Right cardiac atrium (tissue), 5 donors: ENCODE measurements around the gene GAB2. TPM values are rescaled to one million over a fixed set of nuclear protein-coding genes. Genes with fewer than 3 reads are reported as not detected.

ENCODE experiments used
- ATAC-seq, 2 donors: fragments of 200-7000 bp; cut with Tn5 transposase; one replicate each; pipeline versions ENCODE4 v1.8.0 to v1.9.1; 2020; ENCODE audit warnings: moderate library complexity in 2 of 2, mild to moderate bottlenecking in 1 of 2
- DNase-seq, 3 donors: peaks; one replicate each; pipeline ENCODE4 v3.0.0-alpha.2; 2020
- H3K27ac ChIP-seq: one replicate; pipeline ENCODE4 v1.5.1; 2013; ENCODE audit warnings: mild to moderate bottlenecking, low read length, control low read depth, moderate library complexity
- H3K27me3 ChIP-seq: one replicate; pipeline ENCODE4 v1.6.1; 2013; ENCODE audit not compliant: control insufficient read depth, insufficient read depth
- H3K4me1 ChIP-seq: one replicate; pipeline ENCODE4 v1.6.1; 2013; ENCODE audit warnings: low read length; ENCODE audit not compliant: control insufficient read depth, insufficient read depth
- H3K4me3 ChIP-seq: one replicate; pipeline ENCODE4 v1.5.1; 2013; ENCODE audit warnings: low read length, control low read depth
- H3K9me3 ChIP-seq: one replicate; pipeline ENCODE4 v1.6.1; 2013; ENCODE audit warnings: low read length; ENCODE audit not compliant: control insufficient read depth
- WGBS: extraction: QIAGEN DNeasy Blood & Tissue Kit; methylation state at CpG from one replicate; pipeline ENCODE4 v1.1.7; 2013; 5-methylcytosine and 5-hydroxymethylcytosine counted together
- intact Hi-C, 4 donors: fragments of 100-400 bp; cut with DNase I; formaldehyde crosslinking; loops; one replicate each; pipeline versions ENCODE4 v1.11.0 to v1.14.0; 2022 to 2023
- polyA plus RNA-seq: library from polyadenylated mRNA; stranded (reverse); fragments of 200-250 nt; gene quantifications from one replicate; pipeline ENCODE4 v1.2.3, GENCODE V29; 2013
- total RNA-seq, 4 donors: library from RNA; stranded (reverse); fragmentation: NEBNext Ultra II Directional; extraction: Animal tissue kit (Norgen Biotek cat#: 25700); gene quantifications; one replicate each; pipeline ENCODE4 v1.2.1, GENCODE V29; 2021
- donor health status: healthy with polysubstance abuse.
- donor health status: DM: no; HTN: yes; CAD: no.
- donor health status: DM: no; HTN: no; CAD: no.
- donor health status: DM: no; HTN: yes; CAD: no; lungs with severe emphysema.
- donor health status: DM: yes; HTN: yes; CAD: no.

Gene GAB2
- total and polyA plus RNA-seq, 5 donors, result 7.5 to 37.3 (median 23.4) TPM

DNA sequence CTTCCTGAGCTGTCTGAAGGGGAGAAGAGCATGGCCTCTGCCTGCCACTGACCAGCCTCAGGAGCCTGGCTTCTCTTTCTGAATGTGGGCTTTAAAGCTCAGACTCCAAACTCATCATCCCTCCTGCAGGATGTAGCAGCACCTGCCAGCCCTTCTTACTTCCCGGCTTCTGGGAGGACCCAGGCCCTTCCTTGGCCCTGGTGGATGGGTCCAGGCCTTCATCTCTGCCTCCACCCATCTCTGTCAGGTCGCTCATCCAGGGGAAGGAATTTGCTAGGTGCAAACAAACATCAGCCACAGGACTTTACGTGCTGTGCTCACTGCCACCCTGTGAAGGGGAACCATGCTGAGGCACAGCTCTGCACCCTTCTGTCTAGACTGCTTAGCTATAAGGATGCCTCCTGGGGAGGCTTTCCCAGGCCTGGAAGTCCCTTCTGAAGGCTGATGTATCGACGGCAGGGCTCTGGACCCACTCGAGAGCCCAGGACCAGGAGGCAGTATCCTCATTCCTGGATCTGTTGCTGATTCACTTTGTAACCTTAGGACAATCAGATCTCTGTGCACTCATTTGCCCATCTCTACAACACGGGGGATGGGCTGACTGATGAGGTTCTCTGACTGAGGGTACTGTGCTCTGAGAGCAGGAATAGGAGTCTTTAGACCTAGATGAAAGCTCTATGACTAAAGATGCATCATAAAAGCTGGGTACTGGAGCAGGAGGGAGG lies 198.0 kb downstream of the GAB2 start:
- 92% methylated on average over 7 of the region's 7 CpGs for WGBS
- Histone ChIP-seq H3K4me1 (no peaks in the 10 kb centered on the region), H3K9me3 (no peaks in the 10 kb centered on the region), H3K27ac (no peak overlapping the region), H3K27me3 (no peaks in the 10 kb centered on the region), H3K4me3 (no peak overlapping the region)
- no peak for DNase-seq
- no peak for ATAC-seq
- intact Hi-C loops, result loop anchor here in 3 of 4 donors (10.0 kb wide), 2 partner anchors 195 to 345 kb away; partner anchors contain the start of gene GAB2 (in 1 of the 3)

DNA sequence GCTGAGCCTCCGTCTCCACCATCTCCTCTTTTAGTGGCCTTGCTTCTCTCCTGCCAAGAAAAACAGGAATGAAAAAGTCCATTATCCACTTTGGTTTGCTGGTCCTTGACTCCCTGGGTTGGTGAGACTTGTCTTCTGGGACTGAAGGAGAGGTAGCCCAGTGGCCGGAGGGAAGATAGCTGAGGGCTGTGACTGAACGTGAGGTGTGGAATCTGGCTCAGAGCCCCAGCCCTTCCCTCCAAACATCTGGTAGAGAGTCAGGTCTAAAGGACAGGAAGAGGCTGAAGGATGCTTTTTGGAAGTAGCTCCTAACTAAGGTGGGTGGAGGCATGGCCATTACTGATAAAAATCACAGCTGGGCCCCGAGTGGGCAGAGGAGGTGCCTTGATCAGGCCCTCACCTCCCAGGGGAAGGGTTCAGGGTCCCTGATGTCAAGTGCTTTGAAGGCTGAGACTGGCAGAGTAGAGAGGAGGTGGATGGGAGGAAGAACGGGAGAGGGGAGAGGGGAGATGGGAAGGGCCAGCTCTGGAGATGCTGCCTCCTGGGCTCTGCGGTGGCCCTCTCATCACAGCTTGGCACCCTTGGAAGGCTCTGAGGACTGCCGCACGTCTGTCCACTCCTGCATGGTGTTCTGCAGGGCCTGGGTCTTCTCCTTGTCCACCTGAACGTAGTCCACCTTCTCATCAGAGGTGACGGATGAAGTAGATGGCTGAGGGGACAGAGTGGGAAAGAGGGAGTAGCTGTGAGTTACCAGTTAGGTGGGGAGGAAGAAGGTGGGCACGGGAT lies 198.7 kb downstream of the GAB2 start:
- H3K27me3 ChIP-seq, result no peaks in the 10 kb centered on the region
- no peaks in the 10 kb centered on the region for H3K4me1 ChIP-seq
- H3K9me3 ChIP-seq, result no peaks in the 10 kb centered on the region
- H3K27ac ChIP-seq, result no peak overlapping the region
- 77% methylated on average over 11 of the region's 11 CpGs for WGBS
- no peak overlapping the region for H3K4me3 ChIP-seq
- ATAC-seq (no peak), DNase-seq (no peak)
- intact Hi-C loops, result no loop called here

DNA sequence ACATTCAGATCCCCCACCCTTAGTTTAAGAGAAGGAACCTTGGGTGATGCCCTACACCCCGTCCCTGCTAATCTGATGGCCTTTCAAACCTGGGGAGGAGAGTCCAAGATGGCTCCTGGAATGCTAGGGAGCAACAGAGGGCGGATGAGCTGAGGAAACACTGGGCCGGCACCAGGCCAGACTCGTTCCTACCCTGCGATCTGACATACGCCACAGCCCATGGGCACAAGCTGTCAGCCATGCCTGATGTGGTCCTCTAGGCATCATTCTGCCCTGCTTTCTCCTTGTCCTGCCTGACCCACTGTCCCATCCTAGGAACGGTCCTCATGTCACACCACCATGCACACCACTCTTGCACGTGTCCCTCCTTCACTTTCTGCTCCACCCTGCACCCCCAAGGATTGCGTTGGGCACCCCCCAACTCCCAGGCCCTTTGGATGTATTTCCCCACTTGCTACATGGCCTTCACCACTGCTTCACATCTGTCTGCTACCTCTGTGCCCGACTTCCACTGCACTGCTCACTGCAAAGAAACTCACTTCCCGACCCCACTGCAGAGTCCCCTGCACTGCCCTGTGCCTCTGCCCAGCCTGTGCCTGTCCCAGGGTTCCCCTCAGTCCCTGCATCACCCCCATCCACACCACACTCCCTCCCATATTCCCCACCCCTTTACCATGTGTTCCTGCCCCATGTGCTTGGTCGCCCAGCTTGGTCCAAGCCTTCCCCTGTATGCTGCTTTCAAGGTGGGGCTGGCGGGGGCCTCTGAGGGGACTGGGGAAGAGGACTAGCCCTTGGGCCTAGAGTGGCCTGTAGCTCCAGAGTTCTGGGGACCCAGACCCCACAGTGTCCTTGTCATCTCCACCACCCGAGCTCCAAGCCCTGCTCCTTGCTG lies 199.7 kb downstream of the GAB2 start:
- ATAC-seq (no peak), DNase-seq (no peak)
- intact Hi-C loops, result no loop called here
- Histone ChIP-seq H3K4me3 (no peak overlapping the region), H3K9me3 (no peaks in the 10 kb centered on the region), H3K27me3 (no peaks in the 10 kb centered on the region), H3K27ac (no peak overlapping the region), H3K4me1 (peaks cover 2% of the 10 kb centered on the region)
- 96% methylated on average over 14 of the region's 14 CpGs for WGBS

DNA sequence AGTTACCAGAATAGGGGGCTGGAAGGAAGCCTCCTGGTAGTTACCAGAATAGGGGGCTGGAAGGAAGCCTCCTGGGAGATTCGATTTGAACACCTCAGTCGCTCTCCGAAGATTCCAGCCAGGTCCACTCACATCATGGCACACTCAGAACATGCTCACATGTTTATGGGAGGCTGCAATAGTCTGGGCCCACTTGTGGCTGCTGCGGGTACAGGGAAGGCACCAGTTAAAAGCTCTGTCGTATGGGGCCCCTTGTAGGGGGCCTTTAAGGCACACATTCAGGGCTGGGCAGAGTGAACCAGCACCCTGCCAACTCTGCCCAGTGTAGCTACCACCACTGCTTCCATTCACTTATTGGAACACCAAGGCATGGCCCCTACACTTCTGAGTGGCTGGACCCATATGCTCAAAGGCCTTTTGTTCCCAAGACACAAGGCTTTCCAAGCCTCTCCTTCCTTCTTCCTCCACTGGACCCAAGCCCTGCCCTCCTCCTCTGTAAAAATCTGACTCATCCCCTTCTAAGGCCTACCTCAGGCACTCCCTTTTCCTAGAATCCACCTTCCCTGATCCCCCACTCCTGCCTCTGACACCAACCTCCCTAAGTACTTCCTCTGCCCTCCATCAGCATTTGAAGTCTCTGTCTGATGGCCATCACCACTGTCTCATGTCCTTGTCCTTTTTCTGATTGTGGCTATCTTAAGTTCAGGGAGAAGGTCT lies 200.9 kb downstream of the GAB2 start:
- Histone ChIP-seq H3K27me3 (no peaks in the 10 kb centered on the region), H3K27ac (no peak overlapping the region), H3K4me3 (no peak overlapping the region), H3K4me1 (peaks cover 5% of the 10 kb centered on the region), H3K9me3 (no peaks in the 10 kb centered on the region)
- intact Hi-C loops, result no loop called here
- 94% methylated on average over 5 of the region's 5 CpGs for WGBS
- DNase-seq (no peak), ATAC-seq (no peak)

DNA sequence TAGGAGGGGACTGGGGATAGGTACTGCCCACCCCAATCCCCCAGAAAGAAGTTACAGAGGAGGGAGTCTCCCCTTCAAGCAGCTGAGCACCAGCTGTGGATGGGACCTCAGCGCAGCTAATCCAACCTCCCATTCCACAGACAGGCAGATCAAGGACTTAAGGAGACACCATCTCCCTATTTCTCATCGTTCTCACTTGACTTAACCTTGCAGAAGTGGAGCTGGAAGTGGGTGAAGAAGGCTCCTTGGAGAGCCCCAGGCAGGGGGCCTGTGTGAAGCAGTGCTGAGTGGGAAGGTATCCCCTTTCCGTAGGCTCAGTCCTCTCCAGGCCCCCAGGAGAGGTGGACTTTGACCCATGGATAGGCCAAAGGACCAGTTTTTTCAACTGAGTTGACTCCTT lies 201.6 kb downstream of the GAB2 start:
- H3K9me3 ChIP-seq, result no peaks in the 10 kb centered on the region
- peaks cover 5% of the 10 kb centered on the region for H3K4me1 ChIP-seq
- no peak overlapping the region for H3K27ac ChIP-seq
- no peak for DNase-seq
- H3K4me3 ChIP-seq, result no peak overlapping the region
- no peaks in the 10 kb centered on the region for H3K27me3 ChIP-seq
- 85% methylated on average over 3 of the region's 3 CpGs for WGBS
- ATAC-seq, result no peak
- intact Hi-C loops, result no loop called here

DNA sequence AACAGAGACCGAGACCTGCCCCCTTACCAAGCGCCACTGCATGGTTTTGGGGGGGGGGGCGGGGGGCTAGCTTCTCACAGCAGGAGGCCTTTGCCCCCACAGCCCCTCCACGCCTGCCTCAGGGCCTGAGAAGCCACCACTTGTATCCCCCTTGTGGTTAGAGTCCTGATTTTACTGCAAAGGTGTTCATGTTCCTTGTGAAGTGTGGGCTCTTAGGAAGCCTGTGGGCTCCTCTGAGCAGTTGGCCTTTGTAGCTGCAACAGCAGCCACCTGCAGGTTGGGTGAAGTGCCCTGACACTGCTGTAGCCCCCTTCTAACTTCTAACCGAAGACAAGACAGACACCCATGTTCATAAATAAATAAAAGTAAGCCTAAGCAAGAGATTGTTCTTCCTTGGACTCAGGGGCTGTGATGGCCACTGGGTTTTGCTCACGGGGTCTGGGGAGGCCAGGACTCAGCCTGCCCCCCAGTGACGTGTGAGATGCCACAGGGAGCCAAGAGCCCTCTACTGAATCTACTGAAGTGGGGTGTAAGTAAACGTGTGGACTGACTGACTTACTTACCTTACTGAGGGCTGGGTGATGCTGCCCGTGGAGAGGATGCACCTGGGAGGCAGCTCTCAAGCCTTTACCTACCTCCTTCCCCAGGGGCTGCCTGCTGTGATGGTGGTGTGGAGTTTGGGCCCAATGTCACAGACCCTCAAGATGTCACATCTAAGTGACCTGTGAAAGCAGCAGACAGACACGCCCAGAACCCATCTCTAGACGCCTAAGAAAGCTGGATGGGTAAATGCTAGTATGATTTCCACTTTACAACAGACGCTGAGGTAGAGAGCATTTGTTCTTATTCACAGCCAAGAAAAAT lies 203.1 kb downstream of the GAB2 start:
- ATAC-seq, result no peak
- DNase-seq, result peak in 1 of 3 donors; percentile 33
- Histone ChIP-seq H3K27me3 (no peaks in the 10 kb centered on the region), H3K9me3 (no peaks in the 10 kb centered on the region), H3K4me3 (no peak overlapping the region), H3K4me1 (peaks cover 5% of the 10 kb centered on the region), H3K27ac (no peak overlapping the region)
- WGBS, result 82% methylated on average over 12 of the region's 12 CpGs
- intact Hi-C loops, result no loop called here

DNA sequence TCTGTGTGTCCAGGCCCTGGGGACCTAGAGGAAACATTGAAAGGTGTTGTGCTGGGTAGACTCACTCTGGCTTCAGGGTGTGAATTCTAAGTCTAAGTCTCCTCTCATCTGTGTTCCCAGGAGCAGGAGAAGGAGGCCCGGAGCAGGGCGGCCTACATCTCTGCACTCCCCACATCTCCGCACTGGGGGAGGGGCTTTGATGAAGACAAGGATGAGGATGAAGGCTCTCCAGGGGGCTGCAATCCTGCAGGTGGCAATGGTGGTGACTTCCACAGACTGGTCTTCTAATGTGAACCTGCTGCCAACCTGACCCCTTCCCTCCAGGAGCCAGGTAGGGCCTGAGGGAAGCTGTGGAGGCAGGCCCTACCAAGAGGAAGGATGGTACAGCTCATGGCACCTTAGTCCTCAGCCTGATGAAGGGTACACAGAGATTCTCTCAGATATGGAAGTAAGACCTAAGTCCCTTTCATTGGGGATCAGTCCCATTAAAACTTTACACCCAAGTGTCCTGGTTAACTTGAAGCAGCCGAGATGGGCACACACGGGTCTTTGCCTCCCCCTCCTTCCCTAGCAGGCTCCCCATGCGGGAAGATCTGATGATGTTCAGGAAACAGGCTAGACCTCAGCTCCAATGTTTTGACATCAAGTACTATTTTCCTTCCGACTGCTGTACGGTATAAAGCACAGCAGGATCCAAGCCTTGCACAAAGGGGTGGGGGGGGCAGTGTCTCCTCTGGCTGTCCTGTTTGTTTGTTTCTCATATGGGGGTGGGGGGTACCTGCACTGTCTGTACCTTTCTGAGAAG lies 203.9 kb downstream of the GAB2 start:
- intact Hi-C loops, result no loop called here
- ATAC-seq, result peak in 1 of 2 donors; percentile 4
- 70% methylated on average over 8 of the region's 8 CpGs for WGBS
- Histone ChIP-seq H3K27ac (no peak overlapping the region), H3K4me1 (peaks cover 5% of the 10 kb centered on the region), H3K27me3 (no peaks in the 10 kb centered on the region), H3K9me3 (no peaks in the 10 kb centered on the region), H3K4me3 (no peak overlapping the region)
- DNase-seq, result peak in 1 of 3 donors; percentile 46

DNA sequence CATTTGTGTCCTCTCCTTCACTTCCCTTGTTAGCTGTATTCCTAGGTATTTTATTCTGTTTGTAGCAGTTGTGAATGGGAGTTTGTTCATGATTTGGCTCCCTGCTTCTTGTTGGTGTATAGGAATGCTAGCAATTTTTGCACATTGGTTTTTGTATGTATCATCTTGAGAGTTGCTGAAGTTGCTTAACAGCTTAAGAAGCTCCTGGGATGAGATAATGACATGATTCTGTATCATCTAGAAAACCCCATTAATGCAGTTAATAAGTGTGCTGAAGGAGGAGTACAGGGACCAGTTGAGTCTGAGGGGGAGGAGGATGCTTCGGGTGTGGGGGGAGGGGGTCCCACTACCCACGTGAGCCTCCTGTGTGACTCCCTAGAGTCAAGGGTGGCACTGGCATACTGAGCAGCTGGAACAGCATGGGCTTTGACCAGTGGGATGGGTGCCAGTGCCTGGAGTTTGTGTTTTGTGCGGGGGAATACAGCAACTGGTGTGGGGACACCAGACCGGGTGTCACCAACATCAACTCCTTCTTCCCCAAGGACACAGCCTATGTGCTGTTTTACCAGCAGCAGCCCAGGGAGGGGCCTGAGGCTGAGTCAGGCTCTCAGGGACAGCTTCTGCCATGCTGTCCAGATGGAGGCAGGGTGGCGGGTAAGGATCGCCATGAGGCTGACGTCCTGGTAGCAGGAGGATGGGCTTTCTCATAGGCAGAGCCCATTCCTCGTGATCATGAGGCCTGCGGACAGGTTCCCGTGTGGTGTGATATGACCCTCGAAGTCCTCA lies 204.8 kb downstream of the GAB2 start:
- Histone ChIP-seq H3K9me3 (no peaks in the 10 kb centered on the region), H3K27me3 (no peaks in the 10 kb centered on the region), H3K4me3 (no peak overlapping the region), H3K4me1 (peaks cover 10% of the 10 kb centered on the region), H3K27ac (no peak overlapping the region)
- DNase-seq (peak in 1 of 3 donors; percentile 65), ATAC-seq (peak; percentile 25 to 40)
- WGBS, result 72% methylated on average over 11 of the region's 11 CpGs
- intact Hi-C loops, result no loop called here

DNA sequence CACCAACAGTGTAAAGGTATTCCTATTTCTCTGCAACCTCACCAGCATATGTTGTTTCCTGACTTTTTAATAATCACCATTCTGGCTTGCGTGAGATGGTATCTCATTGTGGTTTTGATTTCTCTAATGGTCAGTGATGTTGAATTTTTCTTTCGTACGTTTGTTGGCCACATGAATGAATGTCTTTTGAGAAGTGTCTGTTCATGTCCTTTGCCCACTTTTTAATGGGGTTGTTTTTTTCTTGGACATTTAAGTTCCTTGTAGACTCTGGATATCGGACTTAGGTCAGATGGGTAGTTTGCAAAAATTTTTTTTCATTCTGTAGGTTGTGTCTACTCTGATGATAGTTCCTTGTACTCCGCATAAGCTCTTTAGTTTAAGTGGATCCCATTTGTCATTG lies 206.1 kb downstream of the GAB2 start:
- Histone ChIP-seq H3K27ac (no peak overlapping the region), H3K9me3 (no peaks in the 10 kb centered on the region), H3K4me3 (no peak overlapping the region), H3K27me3 (no peaks in the 10 kb centered on the region), H3K4me1 (peaks cover 13% of the 10 kb centered on the region)
- no peak for ATAC-seq
- DNase-seq, result no peak
- 97% methylated on average over 5 of the region's 5 CpGs for WGBS
- intact Hi-C loops, result no loop called here
